Testis (tissue), 2 donors: ENCODE data around the gene BANK1.

Experiments
- CTCF ChIP-seq, 3 experiments: fragments of 450-650 bp in 2 of 3; fragments of 200-600 bp in 1 of 3; sonication (generic) in 1 of 3; IDR thresholded peaks; one replicate each; pipeline ENCODE4 v1.5.1; 2016 to 2019; ENCODE audit warnings: antibody characterized with exemption in 3 of 3, mild to moderate bottlenecking in 2 of 3, moderate library complexity in 1 of 3
- POLR2A ChIP-seq: fragments of 450-650 bp; IDR thresholded peaks from one replicate; pipeline ENCODE4 v1.6.1; 2017; ENCODE audit warnings: antibody characterized with exemption, mild to moderate bottlenecking, moderate library complexity

GRCh38 chr4:101950258-101950979, 159.9 kb downstream of the BANK1 start:
- TF ChIP-seq CTCF (IDR thresholded peaks at IDR 0.05) (no peak), POLR2A (no peak)
